Testis (tissue), 2 donors: ENCODE measurements around the gene UVSSA.

Experiments used
- CTCF ChIP-seq, 3 experiments: fragments of 450-650 bp in 2 of 3; fragments of 200-600 bp in 1 of 3; sonication (generic) in 1 of 3; IDR thresholded peaks; one replicate each; pipeline ENCODE4 v1.5.1; 2016 to 2019; ENCODE audit warnings: antibody characterized with exemption in 3 of 3, mild to moderate bottlenecking in 2 of 3, moderate library complexity in 1 of 3
- POLR2A ChIP-seq: fragments of 450-650 bp; IDR thresholded peaks from one replicate; pipeline ENCODE4 v1.6.1; 2017; ENCODE audit warnings: antibody characterized with exemption, mild to moderate bottlenecking, moderate library complexity

DNA sequence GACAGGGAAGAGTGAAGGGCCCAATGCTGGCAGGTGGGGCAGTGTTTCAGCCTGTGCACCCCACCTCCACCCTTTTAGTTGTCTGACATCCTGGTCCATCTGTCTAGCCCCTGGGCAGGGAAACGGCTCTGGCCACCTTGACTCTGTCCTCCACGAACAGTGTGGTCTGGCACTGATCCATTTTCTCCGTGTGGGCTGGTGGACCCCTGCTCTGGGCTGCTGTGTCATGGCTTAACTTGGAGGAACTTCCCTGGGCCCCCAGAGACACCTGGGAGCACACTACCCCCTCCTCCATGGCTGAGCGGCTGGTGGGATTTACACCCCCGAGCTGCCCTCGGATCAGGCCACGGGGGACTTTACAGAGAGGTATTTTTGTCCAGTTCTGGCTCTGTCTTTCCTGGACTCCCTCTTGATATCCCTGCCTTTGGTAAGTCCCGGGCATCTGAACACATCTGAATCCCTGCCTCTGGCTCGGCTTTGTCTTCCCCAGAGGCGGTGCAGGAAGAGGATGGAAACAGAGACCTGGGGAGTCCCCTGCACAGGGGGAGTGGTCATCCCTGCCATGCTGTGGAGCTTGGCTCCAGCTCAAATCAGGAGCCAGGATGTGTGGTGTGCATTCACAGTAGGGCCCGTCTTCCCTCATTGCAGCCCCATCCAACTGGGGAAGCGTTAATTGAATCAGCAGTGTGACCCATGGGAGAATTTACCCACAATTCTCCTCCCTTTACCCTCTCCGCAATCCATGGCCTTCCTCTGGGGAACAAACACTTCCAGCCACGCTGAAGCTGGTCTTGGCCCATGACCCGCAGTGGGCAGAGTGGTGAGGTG lies 65.6 kb downstream of the UVSSA start:
- TF ChIP-seq CTCF (IDR thresholded peaks at IDR 0.05), result no peak
- TF ChIP-seq POLR2A, result no peak
